CD14-positive monocyte (primary cell): Measurements from ENCODE around the gene PROC. TPM values are rescaled to one million over a fixed set of nuclear protein-coding genes. Genes with fewer than 3 reads are reported as not detected.

Experiments
- DNase-seq, 3 donors: peaks; one replicate each; pipeline ENCODE4 v3.0.0-alpha.2; 2011 to 2022
- H2AFZ ChIP-seq: 2 replicates; pipeline ENCODE4 v1.6.0; 2012; ENCODE audit warnings: mild to moderate bottlenecking, low read depth, low read length, inconsistent platforms; ENCODE audit not compliant: insufficient read depth, poor library complexity, severe bottlenecking
- H3K27ac ChIP-seq, 2 donors: 1 replicate in 1 of 2; 2 replicates in 1 of 2; pipeline ENCODE4 v1.5.1; 2012 to 2013; ENCODE audit warnings: low read length in 2 of 2, control low read depth in 1 of 2, inconsistent platforms in 1 of 2, low read depth in 1 of 2, mild to moderate bottlenecking in 1 of 2
- H3K27me3 ChIP-seq, 2 donors: one replicate each; pipeline versions ENCODE4 v1.6.0 to v1.6.1; 2011 to 2013; ENCODE audit warnings: low read length in 2 of 2; ENCODE audit not compliant: control insufficient read depth in 2 of 2, insufficient read depth in 2 of 2
- H3K36me3 ChIP-seq, 2 donors: replicated peaks in 1 of 2; 1 replicate in 1 of 2; 2 replicates in 1 of 2; pipeline versions ENCODE4 v1.5.1 to v1.6.1; 2012 to 2013; ENCODE audit warnings: low read length in 2 of 2, control low read depth in 1 of 2, inconsistent platforms in 1 of 2, mild to moderate bottlenecking in 1 of 2; ENCODE audit not compliant: insufficient read depth in 2 of 2, control insufficient read depth in 1 of 2
- H3K4me1 ChIP-seq, 2 donors: 1 replicate in 1 of 2; 2 replicates in 1 of 2; pipeline versions ENCODE4 v1.5.1 to v1.6.1; 2012 to 2013; ENCODE audit warnings: low read length in 2 of 2, control low read depth in 1 of 2, inconsistent platforms in 1 of 2, mild to moderate bottlenecking in 1 of 2, moderate library complexity in 1 of 2; ENCODE audit not compliant: insufficient read depth in 2 of 2, control insufficient read depth in 1 of 2
- H3K4me2 ChIP-seq: replicated peaks from 2 replicates; pipeline ENCODE3; 2012; ENCODE audit warnings: low read length, moderate library complexity, mild to moderate bottlenecking; ENCODE audit not compliant: poor library complexity, severe bottlenecking; ENCODE audit errors: extremely low read depth
- H3K4me3 ChIP-seq, 3 experiments: fragments of 200-600 bp in 1 of 3; sonication (generic) in 1 of 3; replicated peaks in 1 of 3; 1 replicate in 2 of 3; 2 replicates in 1 of 3; pipeline ENCODE4 v1.5.1; 2011 to 2013; ENCODE audit warnings: low read length in 3 of 3, mild to moderate bottlenecking in 3 of 3, control low read depth in 2 of 3, low read depth in 2 of 3, inconsistent platforms in 1 of 3, moderate library complexity in 1 of 3
- H3K79me2 ChIP-seq: 2 replicates; pipeline ENCODE4 v1.6.0; 2012; ENCODE audit warnings: mild to moderate bottlenecking, control low read depth, inconsistent platforms, low read length, moderate library complexity; ENCODE audit not compliant: insufficient read depth
- H3K9ac ChIP-seq: 2 replicates; pipeline ENCODE4 v1.6.0; 2017; ENCODE audit warnings: low read length, mild to moderate bottlenecking; ENCODE audit not compliant: insufficient read depth, poor library complexity, severe bottlenecking
- H3K9me3 ChIP-seq, 2 donors: replicated peaks in 1 of 2; 1 replicate in 1 of 2; 2 replicates in 1 of 2; pipeline versions ENCODE4 v1.5.1 to v1.6.1; 2012 to 2013; ENCODE audit warnings: low read length in 2 of 2, control low read depth in 1 of 2; ENCODE audit not compliant: control insufficient read depth in 1 of 2, insufficient read depth in 1 of 2
- H4K20me1 ChIP-seq: 2 replicates; pipeline ENCODE4 v1.6.0; 2012; ENCODE audit warnings: mild to moderate bottlenecking, low read length, control low read depth, moderate library complexity; ENCODE audit not compliant: insufficient read depth
- H3K27ac Mint-ChIP-seq, 7 donors: one replicate each; pipeline ENCODE4 v1.8.0; 2020; ENCODE audit warnings: mild to moderate bottlenecking in 7 of 7, mixed read lengths in 7 of 7, moderate library complexity in 6 of 7, inconsistent platforms in 2 of 7
- H3K27me3 Mint-ChIP-seq, 3 donors: one replicate each; pipeline ENCODE4 v1.8.0; 2021 to 2022; ENCODE audit warnings: low read depth in 3 of 3, mild to moderate bottlenecking in 3 of 3, mixed read lengths in 3 of 3, moderate library complexity in 3 of 3, inconsistent platforms in 1 of 3
- H3K36me3 Mint-ChIP-seq, 2 donors: one replicate each; pipeline ENCODE4 v1.8.0; 2020; ENCODE audit warnings: mixed read lengths in 2 of 2, inconsistent platforms in 1 of 2, mild to moderate bottlenecking in 1 of 2
- H3K4me1 Mint-ChIP-seq: one replicate; pipeline ENCODE4 v1.8.0; 2020; ENCODE audit warnings: mild to moderate bottlenecking, mixed read lengths
- H3K4me3 Mint-ChIP-seq, 2 donors: one replicate each; pipeline ENCODE4 v1.8.0; 2020; ENCODE audit warnings: mild to moderate bottlenecking in 2 of 2, mixed read lengths in 2 of 2, moderate library complexity in 1 of 2
- H3K9me3 Mint-ChIP-seq, 7 donors: one replicate each; pipeline ENCODE4 v1.8.0; 2020 to 2022; ENCODE audit warnings: mixed read lengths in 7 of 7, mild to moderate bottlenecking in 6 of 7, moderate library complexity in 6 of 7, inconsistent platforms in 2 of 7
- WGBS: methylation state at CpG from one replicate; pipeline ENCODE4 v1.1.5; 2013; ENCODE audit warnings: missing lambda C conversion rate; ENCODE audit not compliant: insufficient coverage; 5-methylcytosine and 5-hydroxymethylcytosine counted together
- intact Hi-C, 2 donors: fragments of 100-400 bp; cut with micrococcal nuclease; formaldehyde crosslinking; loops; one replicate each; pipeline versions ENCODE4 v1.15.0 to v1.15.1; 2023
- polyA plus RNA-seq, 3 donors: library from polyadenylated mRNA; depleted of rRNA in 1 of 3; unstranded in 2 of 3; stranded (reverse) in 1 of 3; fragments of 300-500 nt in 2 of 3; fragments of >200 nt in 1 of 3; fragmentation: Illumina TruSeq in 2 of 3; gene quantifications; 1 replicate in 2 of 3; 2 replicates in 1 of 3; pipeline ENCODE4 v1.2.3, GENCODE V29; 2012 to 2021
- TF ChIP-seq, protein P1 (sequence below): fragments of 200-600 bp; IDR thresholded peaks from one replicate; pipeline ENCODE4 v1.8.0; 2022; ENCODE audit warnings: antibody characterized with exemption, mild to moderate bottlenecking

The PROC gene
- polyA plus RNA-seq, 3 donors, result 0.69 TPM; not detected in 2

DNA sequence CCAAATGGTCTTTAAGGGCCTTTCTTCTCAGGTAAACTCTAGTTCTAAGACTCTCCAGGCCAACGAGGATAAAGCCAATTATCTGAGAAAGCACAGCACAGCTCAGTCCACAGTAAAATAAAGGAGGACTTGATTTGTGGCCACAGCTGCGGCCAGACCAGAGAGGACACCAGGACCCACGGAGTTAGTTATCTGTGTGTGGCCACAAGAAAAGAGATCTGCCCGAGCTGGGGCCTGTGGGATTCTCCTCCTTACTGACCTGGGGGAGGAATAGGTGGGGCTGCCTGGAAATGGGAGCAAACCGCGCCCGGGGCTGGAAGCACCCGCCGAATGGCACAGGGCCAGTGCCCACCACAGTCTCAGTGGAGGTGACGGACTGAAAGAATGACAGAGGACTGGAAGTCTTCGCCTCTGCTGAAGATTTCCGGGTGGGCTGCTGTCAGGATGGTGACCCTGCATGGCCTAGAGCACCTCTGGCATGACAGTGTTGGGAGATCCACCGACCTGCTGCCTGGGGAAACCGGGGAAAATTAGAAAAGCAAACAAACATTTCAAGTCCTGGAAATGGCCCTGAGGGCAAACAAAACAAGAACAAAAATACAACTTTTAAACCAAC is 13.3 kb downstream of the PROC start:
- peaks cover 0 to 3% (median 3%) of the 10 kb centered on the region in 3 donors for H3K27me3 Mint-ChIP-seq
- Histone ChIP-seq H3K36me3 (no peaks in the 10 kb centered on the region), H3K4me1 (no peaks in the 10 kb centered on the region), H3K27me3 (no peaks in the 10 kb centered on the region), H3K79me2 (no peaks in the 10 kb centered on the region), H2AFZ (no peak overlapping the region), H3K9me3 (no peaks in the 10 kb centered on the region), H3K4me3 (no peak overlapping the region), H4K20me1 (no peaks in the 10 kb centered on the region), H3K4me2 (no peak overlapping the region), H3K9ac (no peak overlapping the region), H3K27ac (no peak overlapping the region)
- H3K9me3 Mint-ChIP-seq, result no peaks in the 10 kb centered on the region
- H3K4me1 Mint-ChIP-seq, result no peaks in the 10 kb centered on the region
- no peak overlapping the region for H3K4me3 Mint-ChIP-seq
- TF ChIP-seq, protein P1, sequence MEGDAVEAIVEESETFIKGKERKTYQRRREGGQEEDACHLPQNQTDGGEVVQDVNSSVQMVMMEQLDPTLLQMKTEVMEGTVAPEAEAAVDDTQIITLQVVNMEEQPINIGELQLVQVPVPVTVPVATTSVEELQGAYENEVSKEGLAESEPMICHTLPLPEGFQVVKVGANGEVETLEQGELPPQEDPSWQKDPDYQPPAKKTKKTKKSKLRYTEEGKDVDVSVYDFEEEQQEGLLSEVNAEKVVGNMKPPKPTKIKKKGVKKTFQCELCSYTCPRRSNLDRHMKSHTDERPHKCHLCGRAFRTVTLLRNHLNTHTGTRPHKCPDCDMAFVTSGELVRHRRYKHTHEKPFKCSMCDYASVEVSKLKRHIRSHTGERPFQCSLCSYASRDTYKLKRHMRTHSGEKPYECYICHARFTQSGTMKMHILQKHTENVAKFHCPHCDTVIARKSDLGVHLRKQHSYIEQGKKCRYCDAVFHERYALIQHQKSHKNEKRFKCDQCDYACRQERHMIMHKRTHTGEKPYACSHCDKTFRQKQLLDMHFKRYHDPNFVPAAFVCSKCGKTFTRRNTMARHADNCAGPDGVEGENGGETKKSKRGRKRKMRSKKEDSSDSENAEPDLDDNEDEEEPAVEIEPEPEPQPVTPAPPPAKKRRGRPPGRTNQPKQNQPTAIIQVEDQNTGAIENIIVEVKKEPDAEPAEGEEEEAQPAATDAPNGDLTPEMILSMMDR, result no peak
- 89% methylated on average over 13 of the region's 14 CpGs for WGBS
- no peak overlapping the region for H3K27ac Mint-ChIP-seq
- DNase-seq, result no peak
- intact Hi-C loops, result no loop called here
- H3K36me3 Mint-ChIP-seq, result no peaks in the 10 kb centered on the region

DNA sequence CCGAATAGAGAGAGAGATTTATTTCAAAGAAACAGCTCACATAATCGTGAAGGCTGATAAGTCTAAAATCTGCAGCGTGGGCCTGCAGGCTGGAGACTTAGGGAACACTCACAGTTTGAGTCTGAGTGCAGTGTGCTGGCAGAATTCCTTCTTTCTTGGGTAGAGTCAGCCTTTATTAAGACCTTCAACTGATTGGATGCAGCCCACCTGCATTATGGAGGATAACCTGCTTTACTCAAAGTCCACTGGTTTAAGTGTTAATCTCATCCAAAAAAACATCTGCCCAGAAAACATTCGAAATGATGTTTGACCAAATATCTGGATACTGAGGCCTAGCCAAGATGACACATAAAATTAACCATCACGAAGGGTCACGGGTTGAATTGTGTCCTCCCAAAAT is 16.3 kb downstream of the PROC start:
- no peaks in the 10 kb centered on the region for H3K4me1 ChIP-seq
- H4K20me1 ChIP-seq, result no peaks in the 10 kb centered on the region
- H3K4me3 ChIP-seq, result no peak overlapping the region
- H3K4me2 ChIP-seq, result no peak overlapping the region
- H3K27ac ChIP-seq, result no peak overlapping the region
- intact Hi-C loops, result no loop called here
- H3K9me3 ChIP-seq, result peaks cover 0 to under 1% of the 10 kb centered on the region in 2 donors
- peaks cover 0 to 2% (median 0%) of the 10 kb centered on the region in 7 donors for H3K9me3 Mint-ChIP-seq
- H3K36me3 ChIP-seq, result no peaks in the 10 kb centered on the region
- no peak for DNase-seq
- H3K4me3 Mint-ChIP-seq, result no peak overlapping the region
- H3K27me3 Mint-ChIP-seq, result peaks cover 0 to 3% (median 1%) of the 10 kb centered on the region in 3 donors
- H3K36me3 Mint-ChIP-seq, result no peaks in the 10 kb centered on the region
- H3K9ac ChIP-seq, result no peak overlapping the region
- no peaks in the 10 kb centered on the region for H3K79me2 ChIP-seq
- H2AFZ ChIP-seq, result no peak overlapping the region
- H3K27me3 ChIP-seq, result no peaks in the 10 kb centered on the region
- H3K27ac Mint-ChIP-seq, result no peak overlapping the region
- WGBS, result no CpG with 5 or more reads among the region's 6 CpGs
- no peaks in the 10 kb centered on the region for H3K4me1 Mint-ChIP-seq
- TF ChIP-seq, protein P1, result no peak
